Motor neuron (in vitro differentiated cells): ENCODE data around the gene TUBGCP2. TPM values are rescaled to one million over a fixed set of nuclear protein-coding genes. Genes with fewer than 3 reads are reported as not detected.

ENCODE experiments used
- ATAC-seq, 8 experiments: fragments of 200-7000 bp; cut with Tn5 transposase; replicated peaks in 6 of 8; 2 replicates each; pipeline ENCODE4 v1.8.0; 2021; ENCODE audit warnings: mild to moderate bottlenecking in 8 of 8, moderate library complexity in 8 of 8
- H3K27ac ChIP-seq, 2 donors: fragments of 250-450 bp; sonication (Bioruptor Pico); 2 replicates each; pipeline ENCODE4 v1.9.0; 2021; ENCODE audit warnings: antibody characterized with exemption in 2 of 2, mild to moderate bottlenecking in 2 of 2, moderate library complexity in 1 of 2
- H3K4me1 ChIP-seq, 2 donors: fragments of 250-450 bp; sonication (Bioruptor Pico); replicated peaks in 1 of 2; 2 replicates each; pipeline ENCODE4 v1.6.1; 2021; ENCODE audit warnings: antibody characterized with exemption in 2 of 2, mild to moderate bottlenecking in 2 of 2, moderate library complexity in 1 of 2
- H3K4me3 ChIP-seq, 5 donors: fragments of 250-450 bp; sonication (Bioruptor Pico); 2 replicates each; pipeline ENCODE4 v1.9.0; 2021; ENCODE audit warnings: antibody characterized with exemption in 5 of 5, mild to moderate bottlenecking in 5 of 5, moderate library complexity in 4 of 5
- WGBS, 10 experiments: fragments of 450-650 bp; shearing (Covaris generic); methylation state at CpG; one replicate each; pipeline ENCODE4 v1.0.0; 2022; 5-methylcytosine and 5-hydroxymethylcytosine counted together
- in situ Hi-C, 9 experiments: fragments of 400-800 bp; cut with MboI; loops; one replicate each; pipeline ENCODE4 v1.15.0; 2021; ENCODE audit warnings: low sequenced_read_pairs in 9 of 9, low pct_unique_long_range_greater_than_20kb in 2 of 9; ENCODE audit not compliant: unreplicated experiment in 9 of 9
- total RNA-seq, 8 experiments: library from RNA; unstranded; fragments of 300-600 nt; gene quantifications; 2 replicates each; pipeline versions ENCODE4 v1.2.3 to v1.2.4, GENCODE V29; 2022

Gene TUBGCP2
- total RNA-seq, 8 experiments from 2014 or later: 28.4 to 50.5 (median 37.4) TPM

DNA sequence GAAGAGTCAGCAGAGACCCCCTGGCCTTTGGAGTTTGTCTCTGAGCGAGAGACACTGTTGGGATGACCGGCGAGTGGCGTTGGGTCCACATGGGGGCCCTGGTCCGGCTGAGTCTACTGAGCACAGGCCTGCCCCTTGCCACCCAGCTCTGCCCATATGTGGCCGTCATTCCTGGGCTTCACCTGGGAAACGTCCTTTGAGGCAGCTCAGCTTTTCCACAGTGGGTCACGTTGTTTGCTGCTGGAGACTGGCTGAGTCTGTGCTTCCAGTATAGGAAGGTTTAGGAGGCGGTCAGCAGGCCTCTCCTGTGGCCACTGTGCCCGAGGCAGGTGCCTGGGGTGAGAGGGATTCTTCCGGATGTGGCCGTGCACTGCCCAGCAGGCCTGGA lies 49.1 kb downstream of the TUBGCP2 start:
- peaks cover 26 to 61% of the 10 kb centered on the region in 2 donors for H3K4me1 ChIP-seq
- WGBS, 10 experiments: 53 to 100% (median 90%) methylated on average over 1 to 4 of the region's 12 CpGs; no CpG with 5 or more reads in 5 of the 10 experiments
- no peak overlapping the region for H3K4me3 ChIP-seq
- H3K27ac ChIP-seq: no peak overlapping the region
- ATAC-seq: peak in 5 of 8 experiments; percentile 2 to 62 (median 26)
- in situ Hi-C loops: no loop called here

DNA sequence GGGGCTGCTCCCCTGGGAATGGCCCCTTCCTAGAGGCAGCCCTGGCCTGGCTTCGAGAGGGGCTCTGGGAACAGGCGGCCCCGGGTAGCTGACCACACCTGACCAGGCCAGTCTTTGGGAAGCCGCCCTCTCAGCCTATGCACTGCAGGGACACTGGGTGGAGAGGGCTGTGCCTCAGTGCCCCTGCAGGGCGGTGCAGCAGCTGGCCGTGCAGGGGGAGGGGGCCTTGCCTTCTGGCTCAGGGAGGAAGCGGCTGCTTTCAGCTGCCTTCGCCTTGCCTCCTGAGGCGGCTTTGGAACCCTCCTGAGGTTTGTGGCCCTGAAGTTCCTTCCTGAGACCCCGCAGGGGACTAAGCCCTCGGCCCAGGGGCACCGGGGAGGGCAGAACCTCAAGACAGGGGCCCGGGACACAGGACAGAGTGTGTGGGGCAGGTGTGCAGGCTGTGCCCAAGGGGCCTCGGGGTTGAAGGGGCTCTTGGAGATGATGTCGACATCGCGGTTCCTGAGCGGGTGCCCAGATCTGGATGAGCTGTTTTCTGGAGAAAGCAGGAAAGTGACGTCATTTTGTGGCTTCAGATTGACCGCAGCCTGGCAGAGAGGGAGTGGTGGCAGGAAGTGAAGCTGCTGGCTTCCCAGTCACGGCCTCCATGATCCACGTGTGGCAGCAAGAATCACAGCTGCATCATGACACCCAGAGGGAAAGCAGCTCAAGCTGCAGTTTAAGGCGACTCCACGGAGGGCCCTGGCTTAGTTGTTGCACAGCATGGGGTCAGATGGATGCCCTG lies 49.7 kb downstream of the TUBGCP2 start:
- Histone ChIP-seq H3K27ac (peak overlapping the region in 1 of 2 donors; percentile 1), H3K4me1 (peaks cover 26 to 61% of the 10 kb centered on the region in 2 donors), H3K4me3 (no peak overlapping the region)
- ATAC-seq: peak; percentile 2 to 69 (median 52)
- in situ Hi-C loops: no loop called here
- WGBS, 10 experiments: 3 to 72% (median 57%) methylated on average over 2 to 7 of the region's 24 CpGs; no CpG with 5 or more reads in 6 of the 10 experiments

DNA sequence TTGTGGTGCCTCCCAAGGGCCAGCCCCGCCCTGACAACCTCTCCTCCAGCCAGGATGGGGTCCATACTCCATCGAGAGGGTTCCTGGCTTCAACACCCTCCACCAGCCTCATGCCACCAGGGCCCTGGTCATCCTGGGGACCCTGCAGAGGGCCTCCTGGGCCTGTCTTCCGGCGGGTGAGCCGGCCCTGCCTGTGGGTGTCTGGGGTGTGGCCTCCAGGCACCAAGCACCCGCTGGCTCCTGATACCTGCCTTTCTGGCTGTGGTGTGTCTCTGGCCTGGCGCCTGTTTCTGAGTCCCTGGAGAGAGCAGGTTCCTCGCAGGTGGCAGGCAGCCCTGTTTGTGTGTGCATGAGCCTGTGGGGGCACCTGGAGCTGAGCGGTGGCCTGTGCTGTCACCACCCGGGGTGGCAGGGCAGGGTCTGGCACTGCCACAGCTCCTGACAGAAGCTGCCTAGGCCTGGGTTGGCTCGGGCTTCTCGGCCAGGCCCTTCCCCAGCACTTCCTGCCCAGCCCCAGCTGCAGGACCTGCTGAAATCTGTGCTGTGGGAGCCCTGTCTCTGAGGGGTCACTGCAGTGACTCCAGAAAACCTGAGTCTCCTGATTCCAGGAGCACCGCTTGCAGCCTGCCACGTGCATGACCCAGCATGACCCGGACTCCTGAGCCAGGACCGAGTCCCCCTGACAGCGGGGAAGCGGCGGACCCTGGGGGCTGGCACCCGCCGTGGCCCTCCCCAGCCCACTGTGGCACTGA lies 50.4 kb downstream of the TUBGCP2 start:
- 50 to 100% (median 80%) methylated on average over 1 to 3 of the region's 21 CpGs; no CpG with 5 or more reads in 5 of the 10 experiments for WGBS, 10 experiments
- no peak for ATAC-seq
- Histone ChIP-seq H3K4me1 (peaks cover 25 to 55% of the 10 kb centered on the region in 2 donors), H3K27ac (no peak overlapping the region), H3K4me3 (no peak overlapping the region)
- in situ Hi-C loops: no loop called here

DNA sequence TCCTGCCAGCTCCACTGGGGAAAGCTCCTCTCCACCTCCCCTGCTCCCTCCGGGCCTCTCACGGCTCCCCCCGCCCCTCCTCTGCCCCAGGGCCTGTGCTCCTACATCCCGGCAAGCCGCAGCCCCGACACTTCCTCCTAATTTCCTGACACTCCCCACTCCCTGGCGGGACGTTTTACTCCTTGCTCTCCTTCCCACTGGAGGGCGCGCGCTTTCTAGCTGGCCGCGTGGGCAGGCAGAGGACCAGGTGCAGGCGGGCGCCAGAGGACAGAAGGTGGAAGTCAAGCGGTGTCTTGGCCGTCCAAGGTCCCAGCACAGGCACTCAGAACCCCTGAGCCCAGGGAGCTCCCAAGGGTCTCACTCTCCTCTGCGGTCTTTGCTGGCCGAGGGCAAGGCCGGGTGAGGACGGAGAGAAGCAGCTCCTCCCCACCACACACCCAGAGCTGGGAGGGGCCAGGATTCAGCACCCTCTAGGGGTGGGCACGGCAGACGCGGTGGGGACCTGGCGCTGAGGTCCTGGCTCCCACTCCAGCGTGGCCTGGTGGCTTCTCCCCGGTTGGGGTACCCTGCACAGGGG lies 51.1 kb downstream of the TUBGCP2 start:
- Histone ChIP-seq H3K27ac (no peak overlapping the region), H3K4me1 (peaks cover 18 to 49% of the 10 kb centered on the region in 2 donors), H3K4me3 (no peak overlapping the region)
- WGBS, 10 experiments: 33 to 83% (median 44%) methylated on average over 1 to 6 of the region's 27 CpGs; no CpG with 5 or more reads in 6 of the 10 experiments
- ATAC-seq: peak in 5 of 8 experiments; percentile 6 to 47 (median 12)
- in situ Hi-C loops: no loop called here

DNA sequence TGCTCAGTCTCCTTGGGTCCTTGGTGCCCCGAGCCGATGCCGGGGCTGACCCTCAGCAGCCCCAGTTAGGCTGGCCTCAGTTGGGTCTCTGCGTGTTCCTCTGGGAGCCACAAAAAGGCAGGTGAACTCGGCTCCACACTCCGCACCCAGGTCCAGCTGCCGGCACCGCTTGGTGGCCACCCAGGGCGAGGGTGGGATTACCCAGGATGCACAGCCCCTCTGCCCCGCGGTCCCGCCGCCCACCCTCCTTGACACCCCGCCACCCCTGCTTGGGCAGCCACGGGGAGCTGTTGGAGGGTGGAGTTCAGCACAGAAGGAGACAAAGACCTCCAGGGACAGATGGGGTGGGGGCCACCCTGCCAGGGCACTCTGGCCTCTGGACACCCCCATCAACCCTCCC lies 53.3 kb downstream of the TUBGCP2 start:
- ATAC-seq: no peak
- in situ Hi-C loops: no loop called here
- Histone ChIP-seq H3K27ac (no peak overlapping the region), H3K4me3 (no peak overlapping the region), H3K4me1 (peaks cover 10 to 33% of the 10 kb centered on the region in 2 donors)
- 80 to 93% (median 80%) methylated on average over 2 to 3 of the region's 15 CpGs; no CpG with 5 or more reads in 7 of the 10 experiments for WGBS, 10 experiments

DNA sequence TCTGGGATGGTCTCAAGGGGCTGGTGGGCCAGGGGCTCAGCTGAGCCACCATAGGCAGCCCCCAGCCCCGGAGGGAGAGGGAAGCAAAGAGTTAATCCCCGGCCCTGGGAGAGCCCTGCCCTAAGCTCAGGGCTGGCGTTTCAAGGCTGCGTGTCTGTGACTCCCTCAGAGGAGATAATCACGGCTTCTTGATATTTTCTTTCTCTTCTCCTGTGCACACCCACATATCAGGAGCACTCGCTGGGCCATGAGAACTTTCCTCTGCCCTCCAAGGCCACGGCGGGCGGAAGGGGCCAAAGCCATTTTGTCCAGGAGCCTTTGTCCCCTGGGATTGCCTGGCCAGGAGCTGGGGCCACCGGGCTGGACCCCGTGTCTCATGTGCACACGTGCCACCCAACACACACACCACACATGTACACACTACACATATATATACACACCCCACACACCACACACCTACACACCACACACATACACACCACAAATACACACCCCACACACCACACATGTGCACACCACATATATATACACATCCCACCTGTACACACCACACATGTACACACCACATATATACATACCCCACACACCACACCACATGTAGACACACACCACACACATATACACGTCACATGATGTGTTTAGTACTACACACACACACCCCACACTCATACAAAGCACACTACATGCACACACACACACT lies 54.1 kb downstream of the TUBGCP2 start:
- Histone ChIP-seq H3K27ac (no peak overlapping the region), H3K4me3 (no peak overlapping the region), H3K4me1 (peaks cover 14 to 34% of the 10 kb centered on the region in 2 donors)
- in situ Hi-C loops: no loop called here
- no peak for ATAC-seq
- 27 to 100% (median 81%) methylated on average over 1 to 5 of the region's 13 CpGs; no CpG with 5 or more reads in 2 of the 10 experiments for WGBS, 10 experiments

DNA sequence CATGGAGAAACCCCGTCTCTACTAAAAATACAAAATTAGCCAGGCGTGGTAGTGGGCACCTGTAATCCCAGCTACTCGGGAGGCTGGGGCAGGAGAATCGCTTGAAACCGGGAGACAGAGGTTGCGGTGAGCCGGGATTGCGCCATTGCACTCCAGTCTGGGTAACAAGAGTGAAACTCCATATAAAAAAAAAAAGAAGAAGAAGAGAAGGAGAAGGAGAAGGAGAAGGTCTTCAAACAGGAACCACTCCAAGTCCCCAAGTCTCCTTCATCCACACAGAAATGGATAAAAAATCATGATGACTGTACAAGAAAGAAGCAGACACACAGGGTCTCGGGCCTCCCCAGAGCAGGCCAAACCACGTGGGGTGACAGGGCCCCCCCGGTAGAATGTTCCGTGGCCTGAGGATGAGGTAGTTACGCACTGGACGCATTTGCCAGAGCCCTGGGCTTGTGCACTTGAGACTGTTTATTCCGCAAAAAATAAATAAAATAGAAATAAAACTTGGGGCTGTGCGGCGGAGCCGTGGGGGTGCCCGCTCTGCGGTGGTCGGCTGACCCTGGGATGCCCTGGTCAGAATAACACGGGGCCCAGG lies 55.2 kb downstream of the TUBGCP2 start:
- 63 to 96% (median 83%) methylated on average over 2 to 18 of the region's 22 CpGs for WGBS, 10 experiments
- ATAC-seq: no peak
- peaks cover 9 to 29% of the 10 kb centered on the region in 2 donors for H3K4me1 ChIP-seq
- in situ Hi-C loops: no loop called here
- H3K27ac ChIP-seq: no peak overlapping the region
- H3K4me3 ChIP-seq: no peak overlapping the region

DNA sequence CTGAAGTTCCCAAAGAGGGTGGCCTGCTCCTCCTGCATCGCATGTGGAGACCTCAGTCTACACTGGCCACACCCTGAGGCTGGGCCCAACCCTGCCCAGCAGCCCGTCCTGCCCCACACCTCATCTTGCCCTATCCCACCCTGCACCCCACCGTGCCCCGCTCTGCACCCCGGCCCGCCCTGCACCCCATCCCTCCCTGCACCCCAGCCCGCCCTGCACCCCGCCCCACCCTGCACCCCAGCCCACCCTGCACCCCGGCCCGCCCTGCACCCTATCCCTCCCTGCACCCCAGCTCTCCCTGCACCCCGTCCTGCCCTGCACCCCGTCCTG lies 56.5 kb downstream of the TUBGCP2 start:
- H3K4me1 ChIP-seq: peaks cover 9 to 17% of the 10 kb centered on the region in 2 donors
- no peak overlapping the region for H3K4me3 ChIP-seq
- peak in 2 of 8 experiments; percentile 17 to 40 for ATAC-seq
- in situ Hi-C loops: no loop called here
- H3K27ac ChIP-seq: no peak overlapping the region
- 100% methylated on average over 1 of the region's 12 CpGs; no CpG with 5 or more reads in 9 of the 10 experiments for WGBS, 10 experiments

DNA sequence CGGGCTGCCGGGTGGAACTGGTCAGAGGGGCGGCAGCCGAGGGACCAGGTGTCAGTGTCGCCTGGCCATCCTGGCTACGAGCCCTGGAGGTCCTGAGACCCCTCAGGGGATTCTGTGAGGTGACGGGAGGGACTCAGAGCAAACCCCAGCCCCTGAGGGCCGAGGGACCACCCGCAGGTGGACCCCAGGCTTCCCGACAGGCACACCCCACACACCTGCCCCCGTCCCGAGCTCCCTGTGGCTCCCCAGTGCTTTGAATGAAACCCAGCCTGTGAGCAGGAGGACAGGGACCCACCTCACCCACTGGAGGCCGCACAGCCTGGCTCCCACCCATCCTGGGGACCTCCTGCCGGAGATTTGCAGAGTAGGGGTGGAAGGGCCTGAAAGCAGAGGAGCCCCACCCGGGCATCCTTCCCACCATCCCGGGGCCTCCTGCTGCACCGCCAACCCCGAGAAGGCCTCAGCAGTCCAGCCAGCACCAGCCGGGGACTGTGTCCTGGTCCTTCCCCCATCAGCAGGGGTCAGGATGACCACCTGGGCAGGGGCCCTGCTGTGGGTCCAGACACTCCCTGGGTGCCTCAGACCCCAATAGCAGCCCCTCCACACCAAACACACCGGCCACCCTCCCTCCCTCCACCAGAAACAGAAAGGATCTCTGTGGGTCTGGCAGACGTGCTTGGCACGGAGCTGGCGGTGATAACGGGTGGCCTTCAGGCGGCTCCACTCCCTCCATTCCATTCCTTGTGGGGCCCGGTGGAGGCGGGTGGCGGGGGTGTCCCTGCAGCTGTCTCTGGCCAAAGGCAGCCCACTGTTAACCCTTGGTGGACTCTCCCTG lies 57.1 kb downstream of the TUBGCP2 start:
- Histone ChIP-seq H3K27ac (no peak overlapping the region), H3K4me3 (no peak overlapping the region), H3K4me1 (peaks cover 9 to 16% of the 10 kb centered on the region in 2 donors)
- in situ Hi-C loops: no loop called here
- WGBS, 10 experiments: 7 to 86% (median 44%) methylated on average over 3 of the region's 28 CpGs; no CpG with 5 or more reads in 7 of the 10 experiments
- ATAC-seq: peak in 4 of 8 experiments; percentile 3 to 26 (median 14)

DNA sequence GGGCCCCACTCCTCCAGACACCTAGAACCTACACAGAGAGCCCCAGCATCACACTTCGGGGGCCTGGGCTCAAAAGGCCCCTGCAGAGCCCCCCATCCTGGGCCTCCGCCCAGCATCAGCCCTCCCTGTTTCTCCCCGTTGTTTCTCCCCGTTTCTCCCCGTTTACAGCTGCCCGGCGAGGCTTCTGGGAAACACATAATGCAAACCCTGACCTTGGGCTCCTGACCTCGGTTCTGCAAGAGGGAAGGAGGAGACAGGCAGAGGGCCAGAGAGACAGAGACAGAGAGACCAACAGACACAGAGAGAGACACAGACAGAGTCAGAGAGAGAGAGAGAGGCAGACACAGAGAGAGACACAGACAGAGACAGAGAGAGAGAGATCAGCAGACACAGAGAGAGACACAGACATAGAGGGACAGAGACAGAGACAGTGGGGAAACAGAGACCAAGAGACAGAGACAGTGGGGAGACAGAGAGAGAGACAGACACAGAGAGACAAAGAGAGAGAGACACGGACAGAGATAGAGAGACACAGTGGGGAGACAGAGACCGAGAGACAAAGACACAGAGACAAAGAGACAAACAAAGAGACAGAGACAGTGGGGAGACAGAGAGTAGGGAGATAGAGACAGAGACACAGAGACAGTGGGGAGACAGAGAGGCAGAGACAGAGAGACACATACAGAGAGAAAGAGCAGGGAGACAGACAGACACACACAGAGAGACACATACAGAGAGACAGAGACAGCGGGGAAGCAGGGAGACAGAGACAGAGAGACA lies 58.5 kb downstream of the TUBGCP2 start:
- no peak overlapping the region for H3K27ac ChIP-seq
- no peak overlapping the region for H3K4me3 ChIP-seq
- ATAC-seq: peak in 1 of 8 experiments; percentile 1
- H3K4me1 ChIP-seq: peaks cover 9 to 24% of the 10 kb centered on the region in 2 donors
- in situ Hi-C loops: no loop called here
- 46 to 88% (median 73%) methylated on average over 2 to 5 of the region's 11 CpGs; no CpG with 5 or more reads in 1 of the 10 experiments for WGBS, 10 experiments

DNA sequence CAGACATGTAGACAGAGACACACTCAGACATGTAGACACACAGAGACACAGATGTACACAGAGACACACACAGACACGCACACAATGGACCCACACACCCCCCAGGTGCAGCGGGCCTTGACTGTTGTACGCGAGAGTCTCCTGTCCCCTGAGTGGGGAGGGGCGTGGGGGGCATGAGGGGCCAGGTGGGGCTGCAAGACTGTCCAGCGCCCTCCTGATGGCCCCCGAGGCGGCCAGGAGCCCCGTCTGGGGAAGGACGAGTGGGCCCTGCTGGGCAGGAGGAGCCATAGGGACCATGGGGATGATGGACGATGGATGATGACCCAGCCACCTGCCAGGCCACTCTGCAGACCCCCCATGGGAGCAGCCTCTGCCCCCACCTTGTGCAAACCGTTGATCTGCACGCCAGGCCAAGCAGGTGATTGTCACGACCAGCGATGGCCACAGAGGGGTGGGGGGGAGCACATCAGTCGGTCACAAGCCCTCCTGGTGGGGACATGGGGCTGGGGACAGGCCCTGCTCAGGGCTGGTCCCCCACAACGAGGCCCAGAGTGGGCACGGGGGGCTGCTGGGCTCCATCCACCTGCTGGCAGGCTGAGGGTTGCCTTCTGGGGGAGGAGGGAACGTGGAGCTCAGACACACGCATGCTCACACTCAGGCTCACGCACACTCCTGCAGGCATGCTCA lies 59.4 kb downstream of the TUBGCP2 start:
- Histone ChIP-seq H3K4me3 (no peak overlapping the region), H3K27ac (no peak overlapping the region), H3K4me1 (peaks cover 9 to 24% of the 10 kb centered on the region in 2 donors)
- peak in 4 of 8 experiments; percentile 6 to 24 (median 22) for ATAC-seq
- in situ Hi-C loops: no loop called here
- WGBS, 10 experiments: 60% methylated on average over 2 of the region's 21 CpGs; no CpG with 5 or more reads in 9 of the 10 experiments
